G401 (cell line): Measurements from ENCODE around the gene SBNO2. TPM values are rescaled to one million over a fixed set of nuclear protein-coding genes. Genes with fewer than 3 reads are reported as not detected.
A peak's percentile ranks its signal among the peaks of the same experiment; 100 is the strongest.

Source experiments
- DNase-seq: peaks from one replicate; pipeline ENCODE4 v3.0.0-alpha.2; 2015; ENCODE audit warnings: low spot score
- in situ Hi-C: cut with HindIII; loops from 2 replicates; pipeline ENCODE4 v1.10.0; 2016; ENCODE audit warnings: low sequenced_read_pairs, mixed read lengths
- total RNA-seq: library from RNA; depleted of rRNA; stranded (reverse); fragments of >200 nt; shearing (Covaris generic); gene quantifications from 2 replicates; pipeline ENCODE4 v1.2.3, GENCODE V29; 2014; rRNA removed

SBNO2 gene, protein sequence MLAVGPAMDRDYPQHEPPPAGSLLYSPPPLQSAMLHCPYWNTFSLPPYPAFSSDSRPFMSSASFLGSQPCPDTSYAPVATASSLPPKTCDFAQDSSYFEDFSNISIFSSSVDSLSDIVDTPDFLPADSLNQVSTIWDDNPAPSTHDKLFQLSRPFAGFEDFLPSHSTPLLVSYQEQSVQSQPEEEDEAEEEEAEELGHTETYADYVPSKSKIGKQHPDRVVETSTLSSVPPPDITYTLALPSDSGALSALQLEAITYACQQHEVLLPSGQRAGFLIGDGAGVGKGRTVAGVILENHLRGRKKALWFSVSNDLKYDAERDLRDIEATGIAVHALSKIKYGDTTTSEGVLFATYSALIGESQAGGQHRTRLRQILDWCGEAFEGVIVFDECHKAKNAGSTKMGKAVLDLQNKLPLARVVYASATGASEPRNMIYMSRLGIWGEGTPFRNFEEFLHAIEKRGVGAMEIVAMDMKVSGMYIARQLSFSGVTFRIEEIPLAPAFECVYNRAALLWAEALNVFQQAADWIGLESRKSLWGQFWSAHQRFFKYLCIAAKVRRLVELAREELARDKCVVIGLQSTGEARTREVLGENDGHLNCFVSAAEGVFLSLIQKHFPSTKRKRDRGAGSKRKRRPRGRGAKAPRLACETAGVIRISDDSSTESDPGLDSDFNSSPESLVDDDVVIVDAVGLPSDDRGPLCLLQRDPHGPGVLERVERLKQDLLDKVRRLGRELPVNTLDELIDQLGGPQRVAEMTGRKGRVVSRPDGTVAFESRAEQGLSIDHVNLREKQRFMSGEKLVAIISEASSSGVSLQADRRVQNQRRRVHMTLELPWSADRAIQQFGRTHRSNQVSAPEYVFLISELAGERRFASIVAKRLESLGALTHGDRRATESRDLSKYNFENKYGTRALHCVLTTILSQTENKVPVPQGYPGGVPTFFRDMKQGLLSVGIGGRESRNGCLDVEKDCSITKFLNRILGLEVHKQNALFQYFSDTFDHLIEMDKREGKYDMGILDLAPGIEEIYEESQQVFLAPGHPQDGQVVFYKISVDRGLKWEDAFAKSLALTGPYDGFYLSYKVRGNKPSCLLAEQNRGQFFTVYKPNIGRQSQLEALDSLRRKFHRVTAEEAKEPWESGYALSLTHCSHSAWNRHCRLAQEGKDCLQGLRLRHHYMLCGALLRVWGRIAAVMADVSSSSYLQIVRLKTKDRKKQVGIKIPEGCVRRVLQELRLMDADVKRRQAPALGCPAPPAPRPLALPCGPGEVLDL (N-terminal part only)
- total RNA-seq = 22.3 and 25.1 TPM in 2 replicates

DNA sequence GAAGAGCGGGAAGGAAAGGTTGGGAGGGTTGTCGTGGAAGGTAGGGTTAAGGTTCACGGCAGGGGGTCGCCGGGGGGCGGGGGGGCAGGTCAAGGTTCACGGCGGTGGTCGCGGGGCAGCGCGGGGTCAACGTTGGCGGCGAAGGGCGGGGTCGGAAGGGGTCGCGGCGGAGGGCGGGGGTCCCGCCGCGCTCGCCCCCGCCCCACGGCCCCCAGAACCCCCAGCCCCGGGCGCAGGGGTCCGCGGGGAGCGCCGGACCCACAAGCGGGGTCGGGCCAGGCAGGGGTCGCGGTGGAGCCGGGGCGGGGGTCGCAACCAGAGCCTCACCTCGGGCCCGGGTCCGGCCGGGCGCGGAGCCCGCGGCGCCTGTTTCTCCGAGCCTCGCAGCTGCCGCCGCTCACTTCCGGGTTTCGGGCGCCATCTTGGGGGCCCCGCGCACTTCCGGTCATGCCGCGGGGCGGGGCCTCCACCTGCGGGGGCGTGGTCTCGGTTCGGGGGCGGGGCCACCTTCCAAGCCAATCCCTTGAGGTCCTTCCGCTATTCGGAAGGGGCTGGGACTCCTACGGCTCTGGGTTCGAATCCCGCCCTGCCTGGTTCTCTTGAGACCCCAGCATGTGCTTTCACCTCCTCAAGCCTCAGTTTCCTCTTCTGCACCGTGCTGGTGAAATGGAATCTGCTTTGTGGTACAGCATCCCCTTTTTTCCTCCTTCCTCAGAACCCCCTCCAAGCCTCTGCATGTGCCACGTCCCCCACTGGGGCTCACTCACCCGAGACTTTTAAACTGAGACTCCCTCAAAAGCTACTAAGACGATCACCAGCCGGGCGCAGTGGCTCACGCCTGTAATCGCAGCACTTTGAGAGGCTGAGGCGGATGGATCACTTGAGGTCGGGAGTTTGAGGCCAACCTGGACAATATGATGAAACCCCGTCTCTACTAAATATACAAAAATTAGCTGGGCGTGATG is at the start of gene SBNO2:
Gene SBNO2, minus strand, starts transcription at position 424 of the 965 bp plus-strand sequence. CDS start 19,992 bp downstream, outside the sequence.
- in situ Hi-C loops = no loop called here
- DNase-seq = peak; percentile 81

DNA sequence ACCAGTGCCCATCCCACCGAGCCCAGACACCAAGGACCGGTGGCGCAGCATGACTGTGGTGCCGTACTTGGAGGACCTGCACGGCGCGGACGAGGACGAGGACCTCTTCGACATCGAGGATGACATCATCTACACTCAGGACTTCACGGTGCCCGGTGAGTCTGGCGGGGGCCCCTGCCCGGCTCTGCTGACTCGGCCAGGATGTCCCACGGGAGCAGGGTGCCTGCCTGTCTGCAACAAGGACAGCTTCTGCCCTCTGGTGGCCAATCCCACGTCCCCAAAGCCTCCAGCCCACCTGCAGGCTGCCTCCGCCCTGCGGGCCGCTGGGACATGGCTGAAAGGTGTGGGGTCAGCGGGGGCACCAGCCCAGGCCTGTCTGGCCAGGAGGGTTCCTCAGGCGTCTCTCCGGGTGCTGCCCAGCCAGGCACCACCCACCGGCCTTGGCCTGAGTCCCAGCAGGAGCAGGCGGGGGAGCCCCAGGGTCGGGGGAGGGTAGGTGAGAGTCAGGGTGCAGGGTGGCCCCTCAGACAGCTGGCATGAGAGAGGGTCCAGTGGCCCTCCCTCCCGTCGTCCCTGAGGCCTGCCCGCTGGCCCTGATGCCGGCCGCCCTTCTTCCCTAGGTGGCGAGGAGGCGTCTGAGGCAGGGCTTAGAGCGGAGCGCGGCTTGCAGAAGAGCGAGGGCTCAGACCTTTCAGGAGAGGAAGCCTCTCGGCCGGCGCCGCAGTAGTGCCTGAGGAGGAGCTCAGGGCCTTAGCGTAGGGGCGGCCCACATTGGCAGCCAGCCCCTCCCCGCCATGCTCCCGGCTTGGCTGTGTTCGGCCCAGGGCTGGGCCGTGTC is 49.2 kb upstream of the SBNO2 start:
- no peak for DNase-seq
- in situ Hi-C loops = no loop called here

DNA sequence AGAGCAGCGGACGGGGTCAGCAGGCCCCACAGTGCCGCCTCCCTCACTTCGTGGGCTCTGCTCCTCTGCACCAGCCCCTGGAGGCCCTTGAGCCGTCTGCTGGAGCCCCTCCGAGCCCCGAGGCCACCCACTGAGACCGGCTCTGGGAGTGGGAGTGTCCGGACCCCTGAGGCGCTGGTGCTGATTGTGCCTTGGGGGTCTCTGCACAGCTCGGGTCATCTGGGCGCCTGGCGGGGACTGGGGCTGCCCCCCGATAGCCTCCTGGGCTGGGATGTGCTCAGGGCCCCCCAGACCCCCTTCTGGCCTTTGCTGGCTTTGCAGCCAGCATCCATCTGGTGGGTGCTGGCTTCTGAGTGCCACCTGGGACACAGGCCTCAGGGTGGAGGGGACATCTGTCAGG is 48.3 kb upstream of the SBNO2 start:
- in situ Hi-C loops = no loop called here
- DNase-seq = no peak

DNA sequence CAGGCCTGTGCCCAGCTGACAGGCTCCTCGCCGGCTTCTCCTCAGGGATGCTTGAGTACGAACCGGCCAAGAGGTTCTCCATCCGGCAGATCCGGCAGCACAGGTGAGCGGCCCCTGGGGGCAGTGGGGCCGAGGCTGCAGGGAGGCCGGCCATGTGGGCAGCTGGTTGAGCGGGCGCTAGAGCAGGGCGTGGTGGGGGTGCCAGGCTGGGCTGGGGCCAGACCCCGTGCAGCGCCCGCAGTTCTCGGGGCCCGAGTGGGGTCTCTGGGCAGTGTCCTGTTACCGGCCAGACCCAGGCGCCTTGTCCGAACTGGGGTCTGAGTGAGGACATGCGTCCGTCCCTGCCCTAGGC is 47.8 kb upstream of the SBNO2 start:
- in situ Hi-C loops = no loop called here

DNA sequence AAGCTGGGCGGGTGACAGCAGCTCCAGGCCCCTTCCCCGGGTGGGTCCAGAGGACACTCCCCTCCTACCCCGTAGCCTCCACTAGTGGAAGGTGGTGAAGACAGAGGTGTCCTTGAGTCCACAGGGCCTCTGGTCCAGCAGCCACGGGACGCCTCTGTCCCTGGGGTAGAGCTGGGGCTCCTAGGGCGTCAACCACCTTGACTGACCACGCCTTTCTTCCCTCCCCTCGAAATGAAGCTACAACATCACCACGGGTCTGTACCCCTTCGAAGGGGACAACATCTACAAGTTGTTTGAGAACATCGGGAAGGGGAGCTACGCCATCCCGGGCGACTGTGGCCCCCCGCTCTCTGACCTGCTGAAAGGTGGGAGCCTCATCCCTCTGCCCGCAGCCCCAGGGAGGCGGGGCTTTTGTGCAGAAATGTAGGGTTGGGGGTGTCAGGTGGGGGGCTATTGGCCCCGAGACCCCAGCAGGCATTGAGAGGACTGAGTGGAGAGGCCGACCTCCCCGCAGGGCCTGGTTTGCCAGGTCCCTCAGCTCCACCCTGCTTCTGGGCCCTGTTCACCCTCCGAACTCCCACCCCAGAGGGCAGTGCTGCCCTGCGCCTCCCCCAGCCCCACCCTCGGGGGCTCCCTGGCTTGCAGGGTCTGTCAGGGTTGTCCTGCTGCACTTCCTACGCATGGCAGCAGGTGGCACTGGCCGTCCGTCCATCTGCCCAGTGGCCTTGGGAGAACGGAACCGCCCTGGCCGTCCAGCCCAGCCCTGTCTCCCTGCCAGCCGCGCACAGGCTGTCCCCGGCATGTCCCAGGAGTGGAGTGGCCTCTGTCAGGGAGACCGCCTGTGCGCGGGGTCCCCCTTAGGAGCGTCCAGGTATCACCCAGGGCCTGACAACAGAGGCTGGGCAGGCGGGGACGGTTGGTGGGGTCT is 47.2 kb upstream of the SBNO2 start:
- in situ Hi-C loops = no loop called here

More for the DNA sequence above, 47.8 kb upstream of the SBNO2 start:
- no peak for DNase-seq

DNA sequence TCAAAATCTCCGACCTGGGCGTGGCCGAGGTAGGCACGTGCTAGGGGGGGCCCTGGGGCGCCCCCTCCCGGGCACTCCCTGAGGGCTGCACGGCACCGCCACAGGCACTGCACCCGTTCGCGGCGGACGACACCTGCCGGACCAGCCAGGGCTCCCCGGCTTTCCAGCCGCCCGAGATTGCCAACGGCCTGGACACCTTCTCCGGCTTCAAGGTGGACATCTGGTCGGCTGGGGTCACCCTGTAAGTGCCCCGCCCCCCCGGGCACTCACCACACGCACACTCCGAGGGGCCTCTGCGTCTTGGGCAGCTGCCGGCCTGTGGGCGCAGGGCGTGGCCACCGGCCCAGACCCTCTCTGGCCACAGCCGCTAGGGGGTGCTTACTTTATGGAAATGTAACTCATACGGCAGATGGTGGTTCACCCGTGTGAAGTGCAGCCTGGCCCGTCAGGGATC is 46.4 kb upstream of the SBNO2 start:
- DNase-seq = no peak
- in situ Hi-C loops = no loop called here

More for the DNA sequence above, 47.2 kb upstream of the SBNO2 start:
- DNase-seq = peak; percentile 86

DNA sequence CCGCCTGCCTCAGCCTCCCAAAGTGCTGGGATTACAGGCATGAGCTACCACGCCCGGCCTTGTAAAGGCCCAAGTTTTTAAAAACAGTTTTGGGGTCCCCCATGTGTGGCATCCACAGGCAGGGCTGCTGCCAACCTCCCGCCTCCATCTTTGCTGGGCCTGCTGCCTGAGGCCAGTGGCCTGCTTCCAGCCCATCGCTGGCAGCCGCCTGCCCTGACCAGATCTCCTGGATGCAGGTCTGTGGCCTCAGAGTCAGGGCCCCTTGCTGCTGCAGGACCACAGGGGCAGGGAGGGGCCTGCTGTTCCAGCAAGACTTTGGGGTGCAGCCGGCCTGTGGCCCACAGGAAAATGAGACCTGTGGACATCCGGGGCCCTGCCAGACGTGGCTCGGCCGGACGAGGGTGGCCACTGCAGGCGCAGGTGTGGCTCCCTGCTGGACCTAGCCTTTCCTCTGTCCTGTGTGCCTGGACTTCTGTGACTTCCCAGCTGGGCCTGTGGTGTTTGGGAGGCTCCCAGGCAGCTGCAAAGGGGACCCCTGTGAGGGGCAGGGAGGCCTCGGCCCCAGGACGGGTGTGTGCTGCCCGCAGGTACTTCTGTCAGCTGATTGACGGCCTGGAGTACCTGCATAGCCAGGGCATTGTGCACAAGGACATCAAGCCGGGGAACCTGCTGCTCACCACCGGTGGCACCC is 45.9 kb upstream of the SBNO2 start:
- DNase-seq = no peak
- in situ Hi-C loops = no loop called here

DNA sequence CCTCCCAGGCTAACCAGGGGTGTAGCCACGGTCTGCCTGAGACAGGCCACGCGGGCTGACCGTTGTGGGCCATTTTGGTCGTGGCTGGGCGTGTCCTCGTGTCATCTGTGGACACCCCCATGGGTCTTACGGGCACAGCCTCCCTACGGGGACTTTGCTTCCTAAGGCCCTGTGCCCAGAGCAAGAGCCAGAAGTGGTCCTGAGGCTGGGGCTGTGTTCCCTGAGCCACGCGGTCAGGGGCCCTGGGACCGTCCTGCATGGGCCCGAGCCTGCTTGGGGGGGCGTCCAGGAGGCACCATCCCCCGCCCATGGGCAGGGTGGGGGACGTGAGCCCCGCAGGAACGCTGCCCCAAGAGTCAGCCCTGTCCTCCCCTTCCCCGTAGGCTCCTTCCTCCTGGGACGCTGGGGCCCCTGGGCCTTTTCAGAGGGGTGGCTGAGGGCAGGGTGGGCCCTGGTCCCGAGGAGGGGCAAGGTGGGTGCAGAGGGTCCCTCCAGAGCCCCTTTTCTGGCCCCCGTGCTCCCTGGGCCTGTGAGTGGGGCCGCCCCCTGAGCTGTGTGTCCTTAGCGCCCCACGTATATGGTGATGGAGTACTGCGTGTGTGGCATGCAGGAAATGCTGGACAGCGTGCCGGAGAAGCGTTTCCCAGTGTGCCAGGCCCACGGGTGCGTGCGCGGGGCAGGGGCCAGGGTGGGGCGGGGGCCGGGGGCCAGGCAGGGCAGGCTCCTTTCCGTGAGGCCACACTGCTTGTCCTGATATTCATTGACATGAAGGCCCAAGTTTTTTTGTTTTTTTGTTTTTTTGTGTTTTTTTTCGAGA is 44.9 kb upstream of the SBNO2 start:
- in situ Hi-C loops = no loop called here
- DNase-seq = no peak

DNA sequence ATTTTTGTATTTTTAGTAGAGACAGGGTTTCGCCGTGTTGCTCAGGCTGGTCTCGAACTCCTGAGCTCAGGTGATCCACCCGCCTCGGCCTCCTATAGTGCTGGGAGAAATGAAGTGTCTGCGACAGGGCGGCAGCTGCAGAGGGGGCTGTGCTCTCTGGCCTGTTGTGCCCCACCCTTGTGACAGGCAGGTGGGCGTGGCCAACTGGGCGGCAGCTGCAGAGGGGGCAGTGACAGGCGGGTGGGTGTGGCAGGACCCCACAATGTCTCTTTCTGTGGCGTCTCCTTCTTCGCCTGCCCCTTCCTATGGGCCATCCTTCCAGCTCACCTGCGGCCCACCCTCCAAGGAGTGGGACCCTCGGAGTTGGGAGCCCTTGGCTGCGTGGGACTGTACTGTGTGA is 43.3 kb upstream of the SBNO2 start:
- DNase-seq = no peak
- in situ Hi-C loops = no loop called here

DNA sequence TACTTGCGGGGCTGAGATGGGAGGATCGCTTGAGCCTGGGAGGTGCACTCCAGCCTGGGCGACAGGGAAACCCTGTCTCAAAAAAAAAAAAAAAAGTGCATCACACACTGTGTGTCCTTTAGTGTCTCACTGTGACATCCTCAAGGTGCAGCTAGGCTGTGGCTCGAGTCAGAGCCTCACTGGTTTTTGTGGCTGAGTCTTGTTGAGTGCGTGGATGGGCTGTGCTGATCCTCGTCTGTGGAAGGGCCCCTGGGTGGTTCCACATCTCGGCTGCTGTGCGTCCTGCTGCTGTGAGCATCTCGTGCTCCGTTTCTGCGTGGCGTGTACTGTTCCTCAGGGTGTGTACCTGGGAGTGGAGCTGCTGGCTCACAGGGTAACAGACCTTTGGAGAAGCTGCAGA is 42.7 kb upstream of the SBNO2 start:
- in situ Hi-C loops = no loop called here
- DNase-seq = no peak

DNA sequence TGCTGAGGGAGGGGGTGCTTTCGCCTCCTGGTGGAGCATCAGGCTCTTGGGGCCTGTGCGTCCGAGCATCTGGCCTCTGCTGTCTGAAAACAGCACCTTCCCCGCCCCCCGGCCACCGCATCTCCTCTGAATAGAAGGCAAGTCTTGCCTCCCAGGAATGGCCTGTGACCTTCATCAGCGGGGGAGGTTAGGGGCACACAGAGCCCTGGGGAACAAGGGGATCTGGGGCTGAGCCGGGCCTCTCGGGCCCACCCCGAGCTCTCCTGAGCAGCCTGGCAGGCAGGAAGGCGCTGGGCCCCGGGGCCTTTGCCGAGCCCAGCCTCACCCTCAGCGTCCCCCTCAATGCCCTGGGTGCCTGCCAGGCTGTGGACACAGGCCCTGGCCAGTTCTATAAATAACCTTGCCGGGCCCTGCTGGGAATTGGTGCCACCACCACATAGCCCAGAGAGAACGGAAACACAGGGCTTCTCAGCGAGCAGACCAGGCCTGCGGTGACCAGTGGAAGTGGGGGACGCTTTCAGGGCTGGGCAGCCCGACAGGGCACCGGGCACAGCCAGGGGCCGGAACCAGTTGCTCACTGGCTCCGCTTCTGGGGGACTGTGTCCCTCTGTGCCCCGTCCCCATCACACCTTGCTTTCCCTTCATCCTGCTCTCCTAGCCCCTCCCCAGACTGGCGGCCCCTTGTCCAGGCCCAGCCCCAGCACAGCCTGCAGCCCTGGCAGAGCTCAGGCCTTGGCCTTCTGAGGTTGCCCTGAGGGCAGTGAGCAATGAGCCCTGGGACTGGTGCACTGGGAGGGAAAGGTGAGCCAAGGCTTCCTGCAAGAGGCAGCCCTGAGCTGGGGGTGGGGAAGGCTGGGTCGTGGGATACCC is 41.0 kb upstream of the SBNO2 start:
- in situ Hi-C loops = no loop called here
- peak; percentile 70 for DNase-seq

DNA sequence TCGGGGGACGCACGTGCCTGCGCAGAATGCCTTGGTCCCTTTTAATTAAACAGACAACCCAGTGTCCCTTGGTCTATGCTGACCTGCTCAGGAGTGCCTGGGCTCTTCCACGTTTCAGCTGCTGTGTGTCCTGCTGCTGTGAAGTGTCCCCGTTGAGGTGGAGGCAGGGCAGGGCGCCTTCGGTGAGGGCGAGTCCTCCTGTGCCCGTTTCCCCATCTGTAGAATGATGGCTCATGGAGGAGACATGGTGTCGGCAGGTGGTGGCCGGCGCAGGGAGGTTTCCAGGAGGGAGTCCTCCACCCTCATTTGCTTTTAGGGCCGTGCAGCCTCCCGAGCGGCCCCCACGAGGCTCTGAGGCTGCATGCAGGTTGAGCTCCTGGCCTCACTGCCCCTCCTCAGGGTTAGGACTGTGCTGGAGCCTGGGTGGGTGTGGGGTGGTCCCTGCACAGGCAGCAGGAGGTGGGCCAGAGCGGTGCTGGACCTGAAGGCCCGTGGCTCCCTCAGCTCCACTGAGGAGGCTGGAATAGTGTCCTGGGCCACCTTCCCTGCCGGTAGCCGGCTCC is 40.3 kb upstream of the SBNO2 start:
- no peak for DNase-seq

DNA sequence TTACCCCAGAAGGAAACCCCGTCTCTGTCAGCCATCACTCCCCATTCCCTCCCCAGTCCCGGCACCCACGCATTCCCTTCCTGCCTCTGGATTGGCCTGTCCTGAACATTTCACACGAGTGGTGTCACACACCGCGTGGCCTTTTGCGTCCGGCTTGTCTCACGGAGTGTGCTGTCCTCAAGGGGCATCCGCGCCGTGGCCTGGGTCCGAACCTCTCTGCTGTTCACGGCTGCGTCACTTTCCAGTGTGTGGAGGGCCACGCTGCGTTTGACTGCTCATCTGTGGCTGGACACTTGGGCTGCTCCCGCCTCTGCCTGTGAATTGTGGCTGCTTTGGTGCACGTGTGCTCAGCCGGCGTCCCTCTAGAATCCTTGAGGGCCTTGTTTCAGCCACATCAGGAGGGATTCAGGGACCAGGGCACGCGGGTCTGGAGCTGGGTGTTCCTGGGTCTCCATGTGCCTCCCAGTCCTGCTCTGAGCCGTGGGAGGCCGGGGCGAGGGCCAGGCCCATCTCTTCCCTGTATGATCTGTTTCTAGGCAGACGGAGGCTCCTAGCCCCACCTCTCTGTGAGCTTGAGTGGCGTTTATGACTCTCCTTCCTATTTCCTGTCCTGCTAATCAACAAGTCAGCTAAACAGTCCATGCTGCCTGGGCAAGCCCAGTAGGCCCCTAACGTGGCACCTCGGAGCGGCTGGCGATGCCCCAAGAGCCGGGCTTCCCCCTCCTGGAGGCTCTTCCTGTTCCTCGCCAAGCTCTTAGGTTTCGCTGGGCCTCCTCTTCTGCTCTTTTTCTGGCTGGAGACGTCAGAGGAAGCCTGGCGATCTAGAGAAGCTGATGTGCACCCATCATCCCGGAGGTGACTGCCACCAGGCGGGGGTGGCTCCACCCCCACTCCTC is 39.6 kb upstream of the SBNO2 start:
- DNase-seq = peak; percentile 85
- in situ Hi-C loops = no loop called here

More for the DNA sequence above, 40.3 kb upstream of the SBNO2 start:
- in situ Hi-C loops = no loop called here
